Measurements from ENCODE around the gene ODAD3.
A peak's percentile ranks its signal among the peaks of the same experiment; 100 is the strongest.
"Not testable (repeated sequence)": the region's sequence is repeated elsewhere in the genome, so short reads cannot be mapped to it uniquely, and the experiment has no call there.

Gene ODAD3

GRCh38 chr19:11405846-11406643, 28.9 kb downstream of the ODAD3 start:
- DNase-seq (ENCODE audit: low spot score) = peak; percentile 31

GRCh38 chr19:11404588-11405222, 30.2 kb downstream of the ODAD3 start:
- DNase-seq (ENCODE audit: low spot score) = no peak

- no peak for DNase-seq (ENCODE audit: low spot score)
Measured at GRCh38 chr19:11401808-11402543, 32.9 kb downstream of the ODAD3 start.

GRCh38 chr19:11400798-11401197, 34.1 kb downstream of the ODAD3 start:
- DNase-seq (ENCODE audit: low spot score) = no peak

GRCh38 chr19:11399667-11400066, 35.3 kb downstream of the ODAD3 start:
- no peak for DNase-seq (ENCODE audit: low spot score)

GRCh38 chr19:11397089-11397610, 37.8 kb downstream of the ODAD3 start:
- no peak for DNase-seq (ENCODE audit: low spot score)

GRCh38 chr19:11390933-11391680, 43.8 kb downstream of the ODAD3 start:
- no peak for DNase-seq (ENCODE audit: low spot score)

- no peak for DNase-seq (ENCODE audit: low spot score)
Measured at GRCh38 chr19:11390359-11390758, 44.6 kb downstream of the ODAD3 start.

GRCh38 chr19:11387162-11388034, 47.5 kb downstream of the ODAD3 start:
- DNase-seq (ENCODE audit: low spot score) = no peak

GRCh38 chr19:11384778-11385129, 50.2 kb downstream of the ODAD3 start:
- no peak for DNase-seq (ENCODE audit: low spot score)

- DNase-seq (ENCODE audit: low spot score) = no peak
Measured at GRCh38 chr19:11383706-11384048, 51.2 kb downstream of the ODAD3 start.

GRCh38 chr19:11382898-11383705, 51.8 kb downstream of the ODAD3 start:
- DNase-seq (ENCODE audit: low spot score) = peak; percentile 61

GRCh38 chr19:11380653-11381537, 54.0 kb downstream of the ODAD3 start:
- DNase-seq (ENCODE audit: low spot score) = peak; percentile 97

- no peak for DNase-seq (ENCODE audit: low spot score)
Measured at GRCh38 chr19:11379857-11380350, 55.0 kb downstream of the ODAD3 start.

- not testable (repeated sequence) for DNase-seq (ENCODE audit: low spot score)
Measured at GRCh38 chr19:11379269-11379845, 55.6 kb downstream of the ODAD3 start.

- DNase-seq (ENCODE audit: low spot score) = peak; percentile 77
Measured at GRCh38 chr19:11378319-11379189, 56.4 kb downstream of the ODAD3 start.

GRCh38 chr19:11377756-11378155, 57.2 kb downstream of the ODAD3 start:
- DNase-seq (ENCODE audit: low spot score) = no peak

- peak; percentile 55 for DNase-seq (ENCODE audit: low spot score)
Measured at GRCh38 chr19:11377237-11377636, 57.7 kb downstream of the ODAD3 start.
